ENCODE data around the gene MEPCE.
A peak's percentile ranks its signal among the peaks of the same experiment; 100 is the strongest.

Gene MEPCE

DNA sequence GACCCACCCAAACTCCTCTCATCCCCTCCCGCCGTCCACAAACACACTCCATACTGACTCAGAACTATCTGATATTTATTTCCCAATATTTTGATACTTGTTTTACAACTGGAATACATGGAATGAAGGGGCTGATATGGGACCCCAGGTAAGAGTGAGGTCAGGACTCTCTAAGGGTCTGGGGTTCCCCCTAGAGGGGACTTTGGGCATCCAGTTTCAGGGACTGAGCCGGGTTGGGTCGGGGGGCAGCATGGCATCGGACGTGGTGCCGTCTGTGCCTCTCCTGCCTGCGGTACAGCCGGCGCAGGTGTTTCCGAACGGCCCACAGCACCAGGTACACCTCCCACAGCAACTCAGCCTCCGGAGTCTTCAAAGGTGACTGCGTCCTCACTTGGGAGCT, 26.9 kb downstream of the MEPCE start (continued):
- TF ChIP-seq TSHZ1 (tag by site-specific recombination; IDR thresholded peaks at IDR 0.05; ENCODE audit: borderline replicate concordance): no peak
- TF ChIP-seq, protein P1, sequence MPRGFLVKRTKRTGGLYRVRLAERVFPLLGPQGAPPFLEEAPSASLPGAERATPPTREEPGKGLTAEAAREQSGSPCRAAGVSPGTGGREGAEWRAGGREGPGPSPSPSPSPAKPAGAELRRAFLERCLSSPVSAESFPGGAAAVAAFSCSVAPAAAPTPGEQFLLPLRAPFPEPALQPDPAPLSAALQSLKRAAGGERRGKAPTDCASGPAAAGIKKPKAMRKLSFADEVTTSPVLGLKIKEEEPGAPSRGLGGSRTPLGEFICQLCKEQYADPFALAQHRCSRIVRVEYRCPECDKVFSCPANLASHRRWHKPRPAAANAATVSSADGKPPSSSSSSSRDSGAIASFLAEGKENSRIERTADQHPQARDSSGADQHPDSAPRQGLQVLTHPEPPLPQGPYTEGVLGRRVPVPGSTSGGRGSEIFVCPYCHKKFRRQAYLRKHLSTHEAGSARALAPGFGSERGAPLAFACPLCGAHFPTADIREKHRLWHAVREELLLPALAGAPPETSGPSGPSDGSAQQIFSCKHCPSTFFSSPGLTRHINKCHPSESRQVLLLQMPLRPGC (tag by site-specific recombination; IDR thresholded peaks at IDR 0.05): no peak
- TF ChIP-seq IKZF3 (tag by site-specific recombination; IDR thresholded peaks at IDR 0.05): no peak
- no peak for TF ChIP-seq SCRT2 (tag by site-specific recombination; IDR thresholded peaks at IDR 0.05)
- no peak for TF ChIP-seq ZNF670 (tag by site-specific recombination; IDR thresholded peaks at IDR 0.05; ENCODE audit: low read depth)
- TF ChIP-seq ZNF138 (tag by site-specific recombination; IDR thresholded peaks at IDR 0.05; ENCODE audit: borderline replicate concordance): no peak

DNA sequence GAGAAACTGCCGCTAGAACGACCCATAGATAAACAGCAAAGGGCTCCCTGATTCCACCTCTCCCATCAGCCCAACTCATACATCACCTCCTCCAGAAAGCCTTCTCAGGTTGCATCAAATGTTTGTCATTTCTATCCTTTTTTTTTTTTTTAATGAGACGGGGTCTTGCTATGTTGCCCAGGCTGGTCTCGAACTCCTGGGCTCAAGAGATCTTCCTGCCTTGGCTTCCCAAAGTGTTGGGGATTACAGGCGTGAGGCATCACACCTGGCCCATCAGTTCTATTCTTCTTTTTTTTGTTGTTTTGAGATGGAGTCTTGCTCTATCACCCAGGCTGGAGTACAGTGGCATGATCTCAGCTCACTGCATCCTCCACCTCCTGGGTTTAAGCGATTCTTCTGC, 27.4 kb downstream of the MEPCE start:
- no peak overlapping the region for H3K27ac ChIP-seq (ENCODE audit: extremely low read depth, low read depth, low read length)
- no peak overlapping the region for H3K4me3 ChIP-seq (ENCODE audit: low read depth, low read length)
- H3K9me3 ChIP-seq (ENCODE audit: control insufficient read depth, insufficient read depth, low read depth, low read length): no peaks in the 10 kb centered on the region
- ChIA-PET CTCF (interaction anchor here (0.6 to 1.0 kb wide), 3 partner anchors 12 to 235 kb away, joined by 3 to 7 read pairs (median 3); no protein-coding TSS in a partner anchor), POLR2A (no interaction called here)
- H3K4me1 ChIP-seq (ENCODE audit: control insufficient read depth, insufficient read depth, low read length): no peaks in the 10 kb centered on the region
- TF ChIP-seq SP3 (tag by site-specific recombination; IDR thresholded peaks at IDR 0.05): no peak
- no peak for TF ChIP-seq ZNF174 (tag by site-specific recombination; IDR thresholded peaks at IDR 0.05)
- no peak for TF ChIP-seq ZNF354C (tag by site-specific recombination; IDR thresholded peaks at IDR 0.05; ENCODE audit: borderline replicate concordance, low read depth)
- TF ChIP-seq ZBTB6 (tag by site-specific recombination; IDR thresholded peaks at IDR 0.05): peak; percentile 47; the same call in 1 of the 2 replicates
- TF ChIP-seq, protein P2, sequence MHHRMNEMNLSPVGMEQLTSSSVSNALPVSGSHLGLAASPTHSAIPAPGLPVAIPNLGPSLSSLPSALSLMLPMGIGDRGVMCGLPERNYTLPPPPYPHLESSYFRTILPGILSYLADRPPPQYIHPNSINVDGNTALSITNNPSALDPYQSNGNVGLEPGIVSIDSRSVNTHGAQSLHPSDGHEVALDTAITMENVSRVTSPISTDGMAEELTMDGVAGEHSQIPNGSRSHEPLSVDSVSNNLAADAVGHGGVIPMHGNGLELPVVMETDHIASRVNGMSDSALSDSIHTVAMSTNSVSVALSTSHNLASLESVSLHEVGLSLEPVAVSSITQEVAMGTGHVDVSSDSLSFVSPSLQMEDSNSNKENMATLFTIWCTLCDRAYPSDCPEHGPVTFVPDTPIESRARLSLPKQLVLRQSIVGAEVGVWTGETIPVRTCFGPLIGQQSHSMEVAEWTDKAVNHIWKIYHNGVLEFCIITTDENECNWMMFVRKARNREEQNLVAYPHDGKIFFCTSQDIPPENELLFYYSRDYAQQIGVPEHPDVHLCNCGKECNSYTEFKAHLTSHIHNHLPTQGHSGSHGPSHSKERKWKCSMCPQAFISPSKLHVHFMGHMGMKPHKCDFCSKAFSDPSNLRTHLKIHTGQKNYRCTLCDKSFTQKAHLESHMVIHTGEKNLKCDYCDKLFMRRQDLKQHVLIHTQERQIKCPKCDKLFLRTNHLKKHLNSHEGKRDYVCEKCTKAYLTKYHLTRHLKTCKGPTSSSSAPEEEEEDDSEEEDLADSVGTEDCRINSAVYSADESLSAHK (tag by site-specific recombination; IDR thresholded peaks at IDR 0.05): no peak
- TF ChIP-seq ZNF214 (tag by site-specific recombination; IDR thresholded peaks at IDR 0.05; ENCODE audit: borderline replicate concordance): no peak
- TF ChIP-seq, protein P3, sequence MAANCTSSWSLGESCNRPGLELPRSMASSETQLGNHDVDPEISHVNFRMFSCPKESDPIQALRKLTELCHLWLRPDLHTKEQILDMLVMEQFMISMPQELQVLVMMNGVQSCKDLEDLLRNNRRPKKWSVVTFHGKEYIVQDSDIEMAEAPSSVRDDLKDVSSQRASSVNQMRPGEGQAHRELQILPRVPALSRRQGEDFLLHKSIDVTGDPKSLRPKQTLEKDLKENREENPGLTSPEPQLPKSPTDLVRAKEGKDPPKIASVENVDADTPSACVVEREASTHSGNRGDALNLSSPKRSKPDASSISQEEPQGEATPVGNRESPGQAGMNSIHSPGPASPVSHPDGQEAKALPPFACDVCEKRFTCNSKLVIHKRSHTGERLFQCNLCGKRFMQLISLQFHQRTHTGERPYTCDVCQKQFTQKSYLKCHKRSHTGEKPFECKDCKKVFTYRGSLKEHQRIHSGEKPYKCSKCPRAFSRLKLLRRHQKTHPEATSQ (tag by site-specific recombination; IDR thresholded peaks at IDR 0.05): no peak
- TF ChIP-seq ZNF777 (tag by site-specific recombination; IDR thresholded peaks at IDR 0.05; ENCODE audit: borderline replicate concordance): no peak
- TF ChIP-seq ZNF121 (tag by site-specific recombination; IDR thresholded peaks at IDR 0.05): peak; percentile 95
- TF ChIP-seq ZNF184 (tag by site-specific recombination; IDR thresholded peaks at IDR 0.05): no peak
- TF ChIP-seq MYNN (tag by site-specific recombination; IDR thresholded peaks at IDR 0.05; ENCODE audit: borderline replicate concordance): no peak
- no peaks in the 10 kb centered on the region; a peak in 1 of 3 replicates for H3K36me3 ChIP-seq (ENCODE audit: control insufficient read depth in 2 of 2, insufficient read depth in 1 of 2, low read length in 2 of 2)

Measured in HEK293 (cell line).